Measurements from ENCODE around the gene SEPTIN12. TPM values are rescaled to one million over a fixed set of nuclear protein-coding genes. Genes with fewer than 3 reads are reported as not detected.

SEPTIN12 gene
- total and polyA plus RNA-seq, 2 experiments from 2014 or later, result not detected

GRCh38 chr16:4753227-4753626, 34.9 kb downstream of the SEPTIN12 start:
- peaks cover 53% of the 10 kb centered on the region for H3K36me3 Mint-ChIP-seq (ENCODE audit: low read depth)
- H3K27ac ChIP-seq (ENCODE audit: low read depth), result no peak overlapping the region
- H3K4me3 ChIP-seq, result no peak overlapping the region
- no peaks in the 10 kb centered on the region for H3F3A ChIP-seq (replicated peaks; ENCODE audit: low read depth)
- H3K4me3 Mint-ChIP-seq, result no peak overlapping the region; the same call in 2 of the 3 replicates
- ATAC-seq (no peak), DNase-seq (ENCODE audit: low spot score) (no peak)
- no peak overlapping the region for H3K4me2 ChIP-seq
- H3K9me2 ChIP-seq (ENCODE audit: insufficient read depth), result no peaks in the 10 kb centered on the region
- no peak overlapping the region for H2AFZ ChIP-seq
- no peaks in the 10 kb centered on the region for H3K27me3 ChIP-seq (ENCODE audit: insufficient read depth)
- no peaks in the 10 kb centered on the region for H3K79me2 ChIP-seq (replicated peaks; ENCODE audit: insufficient read depth)
- H3K4me1 ChIP-seq (ENCODE audit: insufficient read depth), result no peaks in the 10 kb centered on the region
- peaks cover 6% of the 10 kb centered on the region; the same call in 2 of the 3 replicates for H3K9me3 Mint-ChIP-seq
- H4K20me1 ChIP-seq (replicated peaks; ENCODE audit: insufficient read depth), result no peaks in the 10 kb centered on the region; the same call in 1 of the 2 replicates
- TF ChIP-seq CREB1 (CRISPR knock-in tag; IDR thresholded peaks at IDR 0.05; ENCODE audit: low read depth) (no peak), EZH2 (IDR thresholded peaks at IDR 0.05; ENCODE audit: low read depth, unreplicated experiment) (no peak), POLR2AphosphoS5 (IDR thresholded peaks at IDR 0.05; ENCODE audit: low read depth) (no peak), NANOG (IDR thresholded peaks at IDR 0.05; ENCODE audit: borderline replicate concordance) (no peak), ZNF331 (CRISPR knock-in tag; IDR thresholded peaks at IDR 0.05; ENCODE audit: low read depth) (no peak), ZNF114 (CRISPR knock-in tag; IDR thresholded peaks at IDR 0.05) (no peak), CTCF (conservative IDR thresholded peaks at IDR 0.05; ENCODE audit: low read depth in 2 of 2) (no peak), REST (IDR thresholded peaks at IDR 0.05; ENCODE audit: unreplicated experiment) (no peak), ZNF462 (CRISPR knock-in tag; IDR thresholded peaks at IDR 0.05) (no peak), ETS1 (IDR thresholded peaks at IDR 0.05) (no peak), JUNB (IDR thresholded peaks at IDR 0.05; ENCODE audit: unreplicated experiment) (no peak), EZH2phosphoT487 (IDR thresholded peaks at IDR 0.05; ENCODE audit: unreplicated experiment) (no peak), STAT1 (IDR thresholded peaks at IDR 0.05; ENCODE audit: unreplicated experiment) (no peak)
- no peak overlapping the region for H3K27ac Mint-ChIP-seq
- no peaks in the 10 kb centered on the region for H3K27me3 Mint-ChIP-seq (ENCODE audit: insufficient read depth, low read depth, poor library complexity)
- H3K36me3 ChIP-seq (ENCODE audit: insufficient read depth), result peaks cover 13% of the 10 kb centered on the region; the same call in 1 of the 2 replicates
- no peaks in the 10 kb centered on the region for H3K4me1 Mint-ChIP-seq
